Kidney tubule cell (primary cell): ENCODE measurements around the gene GALNT13.

Experiments
- DNase-seq: peaks from one replicate; pipeline ENCODE4 v3.0.0-alpha.2; 2018; ENCODE audit warnings: low spot score

GALNT13 gene

GRCh38 chr2:154307007-154307406 lies 435.3 kb downstream of the GALNT13 start:
- no peak for DNase-seq

- no peak for DNase-seq
These were observed 452.9 kb downstream of the GALNT13 start for GRCh38 chr2:154324601-154325000.

GRCh38 chr2:154329510-154329909 lies 457.8 kb downstream of the GALNT13 start:
- no peak for DNase-seq

GRCh38 chr2:154331784-154332183 lies 460.1 kb downstream of the GALNT13 start:
- DNase-seq = no peak

GRCh38 chr2:154336201-154336600 lies 464.5 kb downstream of the GALNT13 start:
- DNase-seq = no peak

- DNase-seq = no peak
These were observed 466.7 kb downstream of the GALNT13 start for GRCh38 chr2:154338352-154338967.

- no peak for DNase-seq
These were observed 471.6 kb downstream of the GALNT13 start for GRCh38 chr2:154343282-154343681.

- DNase-seq = no peak
These were observed 479.2 kb downstream of the GALNT13 start for GRCh38 chr2:154350911-154351310.

GRCh38 chr2:154361276-154361675 lies 489.6 kb downstream of the GALNT13 start:
- no peak for DNase-seq

- no peak for DNase-seq
These were observed 496.4 kb downstream of the GALNT13 start for GRCh38 chr2:154368153-154368552.

GRCh38 chr2:154370873-154371272 lies 499.2 kb downstream of the GALNT13 start:
- DNase-seq = no peak

GRCh38 chr2:154374416-154374815 lies 502.7 kb downstream of the GALNT13 start:
- DNase-seq = no peak

GRCh38 chr2:154375579-154375931 lies 503.8 kb downstream of the GALNT13 start:
- peak; percentile 57 for DNase-seq

GRCh38 chr2:154381931-154382794 lies 510.4 kb downstream of the GALNT13 start:
- no peak for DNase-seq

GRCh38 chr2:154386186-154386585 lies 514.5 kb downstream of the GALNT13 start:
- DNase-seq = no peak

- no peak for DNase-seq
These were observed 519.3 kb downstream of the GALNT13 start for GRCh38 chr2:154391051-154391450.

GRCh38 chr2:154392256-154392655 lies 520.5 kb downstream of the GALNT13 start:
- DNase-seq = no peak

GRCh38 chr2:154394600-154394999 lies 522.9 kb downstream of the GALNT13 start:
- DNase-seq = no peak

- no peak for DNase-seq
These were observed 529.0 kb downstream of the GALNT13 start for GRCh38 chr2:154400563-154401290.

- DNase-seq = peak; percentile 34
These were observed 530.5 kb downstream of the GALNT13 start for GRCh38 chr2:154402213-154402612.

- DNase-seq = no peak
These were observed 531.6 kb downstream of the GALNT13 start for GRCh38 chr2:154403242-154403790.

- no peak for DNase-seq
These were observed 537.1 kb downstream of the GALNT13 start for GRCh38 chr2:154408786-154409185.

GRCh38 chr2:154422251-154422650 lies 550.5 kb downstream of the GALNT13 start:
- DNase-seq = no peak
